ENCODE results near the gene TNFSF4.

The TNFSF4 gene

DNA sequence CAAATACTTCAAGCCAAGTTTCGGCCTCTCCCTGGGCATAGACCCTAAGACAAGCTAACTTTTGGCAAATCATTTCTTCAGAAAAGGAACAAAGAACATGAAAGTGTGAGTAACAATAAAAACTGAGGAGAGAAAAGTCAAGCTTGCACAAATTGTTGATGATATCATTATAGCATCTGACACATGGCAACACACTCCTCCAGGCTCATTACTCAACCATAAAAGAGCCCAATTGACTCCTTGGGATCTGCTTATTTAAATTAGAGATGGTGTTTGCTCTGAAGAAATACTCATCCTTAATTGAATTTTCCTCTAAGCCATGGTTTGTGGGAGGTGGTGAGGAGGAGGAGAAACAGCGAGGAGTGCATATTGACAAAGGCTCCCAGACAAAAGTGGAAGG, 54.5 kb downstream of the TNFSF4 start:
- Histone ChIP-seq H3K4me1 (ENCODE audit: insufficient read depth, low read length) (no peaks in the 10 kb centered on the region), H3K27ac (ENCODE audit: low read length) (no peak overlapping the region), H3K9me3 (ENCODE audit: insufficient read depth, low read length, severe bottlenecking) (peaks cover 12% of the 10 kb centered on the region), H3K9ac (ENCODE audit: low read depth, low read length) (no peak overlapping the region), H3K79me2 (ENCODE audit: insufficient read depth, low read length) (no peaks in the 10 kb centered on the region), H4K20me1 (ENCODE audit: insufficient read depth, low read length) (no peaks in the 10 kb centered on the region), H3K4me3 (ENCODE audit: low read depth in 1 of 2, low read length in 2 of 2) (no peak overlapping the region), H2AFZ (ENCODE audit: low read depth, low read length) (no peak overlapping the region), H3K36me3 (ENCODE audit: insufficient read depth, low read length) (no peaks in the 10 kb centered on the region), H3K4me2 (ENCODE audit: insufficient read depth, low read length) (no peak overlapping the region), H3K27me3 (ENCODE audit: insufficient read depth, low read length, poor library complexity) (no peaks in the 10 kb centered on the region)
- ATAC-seq (ENCODE audit: insufficient read depth, low read depth) (no peak), DNase-seq (no peak)
- TF ChIP-seq EZH2 (IDR thresholded peaks at IDR 0.05; ENCODE audit: borderline replicate concordance, low read depth, low read length, severe bottlenecking): no peak
- TF ChIP-seq, protein P1, sequence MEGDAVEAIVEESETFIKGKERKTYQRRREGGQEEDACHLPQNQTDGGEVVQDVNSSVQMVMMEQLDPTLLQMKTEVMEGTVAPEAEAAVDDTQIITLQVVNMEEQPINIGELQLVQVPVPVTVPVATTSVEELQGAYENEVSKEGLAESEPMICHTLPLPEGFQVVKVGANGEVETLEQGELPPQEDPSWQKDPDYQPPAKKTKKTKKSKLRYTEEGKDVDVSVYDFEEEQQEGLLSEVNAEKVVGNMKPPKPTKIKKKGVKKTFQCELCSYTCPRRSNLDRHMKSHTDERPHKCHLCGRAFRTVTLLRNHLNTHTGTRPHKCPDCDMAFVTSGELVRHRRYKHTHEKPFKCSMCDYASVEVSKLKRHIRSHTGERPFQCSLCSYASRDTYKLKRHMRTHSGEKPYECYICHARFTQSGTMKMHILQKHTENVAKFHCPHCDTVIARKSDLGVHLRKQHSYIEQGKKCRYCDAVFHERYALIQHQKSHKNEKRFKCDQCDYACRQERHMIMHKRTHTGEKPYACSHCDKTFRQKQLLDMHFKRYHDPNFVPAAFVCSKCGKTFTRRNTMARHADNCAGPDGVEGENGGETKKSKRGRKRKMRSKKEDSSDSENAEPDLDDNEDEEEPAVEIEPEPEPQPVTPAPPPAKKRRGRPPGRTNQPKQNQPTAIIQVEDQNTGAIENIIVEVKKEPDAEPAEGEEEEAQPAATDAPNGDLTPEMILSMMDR (IDR thresholded peaks at IDR 0.05; ENCODE audit: borderline replicate concordance, extremely low read depth, low read length, poor library complexity, severe bottlenecking): no peak

DNA sequence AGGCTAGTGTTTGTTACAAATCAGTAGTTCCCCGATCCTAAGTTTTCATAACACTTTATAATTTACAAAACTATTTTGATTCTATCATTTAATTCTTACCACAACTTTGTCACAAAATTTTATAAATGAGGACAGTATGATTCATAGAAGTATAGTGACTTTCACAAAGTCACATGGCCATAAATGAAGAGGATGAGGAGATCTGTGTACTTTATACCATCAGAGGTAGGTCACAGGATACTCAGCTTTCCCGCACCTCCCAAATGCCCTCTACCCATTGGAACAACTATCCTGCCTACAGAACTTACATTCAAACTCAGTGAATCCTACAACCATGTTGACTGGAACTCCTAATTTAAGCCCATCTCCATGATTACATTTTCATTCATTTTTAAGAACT, 56.3 kb downstream of the TNFSF4 start:
- ATAC-seq (ENCODE audit: insufficient read depth, low read depth) (no peak), DNase-seq (no peak)
- Histone ChIP-seq H4K20me1 (ENCODE audit: insufficient read depth, low read length) (no peaks in the 10 kb centered on the region), H3K4me1 (ENCODE audit: insufficient read depth, low read length) (no peaks in the 10 kb centered on the region), H3K27me3 (ENCODE audit: insufficient read depth, low read length, poor library complexity) (no peaks in the 10 kb centered on the region), H3K9me3 (ENCODE audit: insufficient read depth, low read length, severe bottlenecking) (peaks cover 19% of the 10 kb centered on the region), H3K9ac (ENCODE audit: low read depth, low read length) (no peak overlapping the region), H3K4me3 (ENCODE audit: low read depth in 1 of 2, low read length in 2 of 2) (no peak overlapping the region), H2AFZ (ENCODE audit: low read depth, low read length) (no peak overlapping the region), H3K27ac (ENCODE audit: low read length) (no peak overlapping the region), H3K36me3 (ENCODE audit: insufficient read depth, low read length) (no peaks in the 10 kb centered on the region), H3K79me2 (ENCODE audit: insufficient read depth, low read length) (no peaks in the 10 kb centered on the region), H3K4me2 (ENCODE audit: insufficient read depth, low read length) (no peak overlapping the region)
- no peak for TF ChIP-seq EZH2 (IDR thresholded peaks at IDR 0.05; ENCODE audit: borderline replicate concordance, low read depth, low read length, severe bottlenecking)
- TF ChIP-seq, protein P1 (IDR thresholded peaks at IDR 0.05; ENCODE audit: borderline replicate concordance, extremely low read depth, low read length, poor library complexity, severe bottlenecking): no peak

- DNase-seq (no peak), ATAC-seq (ENCODE audit: insufficient read depth, low read depth) (peak; percentile 35; the same call in 1 of the 3 replicates)
- no peaks in the 10 kb centered on the region for H3K79me2 ChIP-seq (ENCODE audit: insufficient read depth, low read length)
- H3K36me3 ChIP-seq (ENCODE audit: insufficient read depth, low read length): no peaks in the 10 kb centered on the region
- H2AFZ ChIP-seq (ENCODE audit: low read depth, low read length): no peak overlapping the region
- no peaks in the 10 kb centered on the region for H4K20me1 ChIP-seq (ENCODE audit: insufficient read depth, low read length)
- peaks cover 22% of the 10 kb centered on the region for H3K9me3 ChIP-seq (ENCODE audit: insufficient read depth, low read length, severe bottlenecking)
- TF ChIP-seq, protein P1 (IDR thresholded peaks at IDR 0.05; ENCODE audit: borderline replicate concordance, extremely low read depth, low read length, poor library complexity, severe bottlenecking): no peak
- TF ChIP-seq EZH2 (IDR thresholded peaks at IDR 0.05; ENCODE audit: borderline replicate concordance, low read depth, low read length, severe bottlenecking): no peak
- H3K4me3 ChIP-seq (ENCODE audit: low read depth in 1 of 2, low read length in 2 of 2): no peak overlapping the region
- H3K9ac ChIP-seq (ENCODE audit: low read depth, low read length): no peak overlapping the region
- no peak overlapping the region for H3K27ac ChIP-seq (ENCODE audit: low read length)
- H3K4me2 ChIP-seq (ENCODE audit: insufficient read depth, low read length): no peak overlapping the region
- H3K27me3 ChIP-seq (ENCODE audit: insufficient read depth, low read length, poor library complexity): no peaks in the 10 kb centered on the region
- no peaks in the 10 kb centered on the region for H3K4me1 ChIP-seq (ENCODE audit: insufficient read depth, low read length)
Measured at GRCh38 chr1:173149887-173150286, 57.2 kb downstream of the TNFSF4 start.

DNA sequence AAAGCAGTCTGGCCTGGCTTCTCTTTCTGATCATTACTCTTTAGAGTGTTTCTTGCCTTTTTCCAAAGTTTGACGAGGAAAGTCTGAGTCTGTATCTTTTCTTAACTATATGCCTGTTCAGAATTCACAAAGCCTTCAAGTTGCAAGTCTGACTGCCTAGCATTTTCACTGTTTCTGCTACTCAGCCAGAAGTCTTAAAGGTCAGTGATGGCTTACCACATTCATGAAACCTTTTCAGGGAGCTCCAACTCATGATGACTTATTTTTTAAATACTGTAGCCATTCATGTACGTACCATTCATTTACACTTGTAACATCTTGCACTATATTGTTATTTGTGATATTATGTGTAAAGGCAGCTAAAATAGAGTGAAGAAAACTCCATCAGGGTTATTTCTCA, 58.2 kb downstream of the TNFSF4 start:
- H3K4me2 ChIP-seq (ENCODE audit: insufficient read depth, low read length): no peak overlapping the region
- no peak overlapping the region for H3K9ac ChIP-seq (ENCODE audit: low read depth, low read length)
- H3K9me3 ChIP-seq (ENCODE audit: insufficient read depth, low read length, severe bottlenecking): peaks cover 21% of the 10 kb centered on the region
- no peak overlapping the region for H2AFZ ChIP-seq (ENCODE audit: low read depth, low read length)
- H3K27ac ChIP-seq (ENCODE audit: low read length): no peak overlapping the region
- H4K20me1 ChIP-seq (ENCODE audit: insufficient read depth, low read length): no peaks in the 10 kb centered on the region
- no peaks in the 10 kb centered on the region for H3K79me2 ChIP-seq (ENCODE audit: insufficient read depth, low read length)
- no peak for TF ChIP-seq EZH2 (IDR thresholded peaks at IDR 0.05; ENCODE audit: borderline replicate concordance, low read depth, low read length, severe bottlenecking)
- TF ChIP-seq, protein P1 (IDR thresholded peaks at IDR 0.05; ENCODE audit: borderline replicate concordance, extremely low read depth, low read length, poor library complexity, severe bottlenecking): no peak
- H3K4me3 ChIP-seq (ENCODE audit: low read depth in 1 of 2, low read length in 2 of 2): no peak overlapping the region
- DNase-seq: no peak
- no peaks in the 10 kb centered on the region for H3K4me1 ChIP-seq (ENCODE audit: insufficient read depth, low read length)
- ATAC-seq (ENCODE audit: insufficient read depth, low read depth): no peak
- no peaks in the 10 kb centered on the region for H3K27me3 ChIP-seq (ENCODE audit: insufficient read depth, low read length, poor library complexity)
- no peaks in the 10 kb centered on the region for H3K36me3 ChIP-seq (ENCODE audit: insufficient read depth, low read length)

Data from DND-41 (cell line).